Heart left ventricle (tissue), 16 donors: ENCODE data around the gene TRIM22. TPM values are rescaled to one million over a fixed set of nuclear protein-coding genes. Genes with fewer than 3 reads are reported as not detected.
A peak's percentile ranks its signal among the peaks of the same experiment; 100 is the strongest.

Experiments used
- ATAC-seq, 4 donors: fragments of 200-7000 bp; cut with Tn5 transposase; one replicate each; pipeline ENCODE4 v1.9.1; 2020 to 2022; ENCODE audit warnings: moderate library complexity in 4 of 4, mild to moderate bottlenecking in 3 of 4, moderate number of reproducible peaks in 1 of 4
- DNase-seq, 5 donors: peaks; one replicate each; pipeline ENCODE4 v3.0.0-alpha.2; 2020
- H3K27ac ChIP-seq, 12 donors: fragments of 200-600 bp; sonication (generic) in 4 of 12; one replicate each; pipeline versions ENCODE4 v1.5.0 to v1.8.0; 2016 to 2022; ENCODE audit warnings: mild to moderate bottlenecking in 2 of 12
- H3K27me3 ChIP-seq, 9 donors: fragments of 200-600 bp; sonication (generic) in 2 of 9; one replicate each; pipeline versions ENCODE4 v1.5.1 to v1.8.0; 2016 to 2022; ENCODE audit warnings: mild to moderate bottlenecking in 3 of 9
- H3K36me3 ChIP-seq, 9 donors: fragments of 200-600 bp; sonication (generic) in 2 of 9; one replicate each; pipeline versions ENCODE4 v1.5.0 to v1.8.0; 2018 to 2022; ENCODE audit warnings: mild to moderate bottlenecking in 2 of 9
- H3K4me1 ChIP-seq, 12 donors: fragments of 200-600 bp; sonication (generic) in 4 of 12; one replicate each; pipeline versions ENCODE4 v1.5.0 to v1.8.0; 2016 to 2022; ENCODE audit warnings: mild to moderate bottlenecking in 3 of 12
- H3K4me3 ChIP-seq, 12 donors: fragments of 200-600 bp; sonication (generic) in 4 of 12; one replicate each; pipeline versions ENCODE4 v1.5.0 to v1.8.0; 2017 to 2022; ENCODE audit warnings: mild to moderate bottlenecking in 9 of 12, moderate library complexity in 4 of 12
- H3K9me3 ChIP-seq, 12 donors: fragments of 200-600 bp; sonication (generic) in 4 of 12; one replicate each; pipeline versions ENCODE4 v1.5.0 to v1.8.0; 2016 to 2022; ENCODE audit warnings: mild to moderate bottlenecking in 1 of 12
- CTCF ChIP-seq, 12 donors: fragments of 200-600 bp; sonication (generic) in 4 of 12; IDR thresholded peaks; one replicate each; pipeline versions ENCODE4 v1.5.0 to v1.8.0; 2018 to 2022; ENCODE audit warnings: antibody characterized with exemption in 12 of 12, mild to moderate bottlenecking in 5 of 12
- POLR2A ChIP-seq, 2 donors: fragments of 450-650 bp; IDR thresholded peaks; one replicate each; pipeline ENCODE4 v1.6.1; 2017; ENCODE audit warnings: antibody characterized with exemption in 2 of 2, mild to moderate bottlenecking in 2 of 2, moderate library complexity in 2 of 2
- WGBS, 4 donors: extraction: QIAGEN DNeasy Blood & Tissue Kit in 2 of 4; methylation state at CpG; one replicate each; pipeline versions ENCODE4 v1.1.5 to v1.1.7; 2013 to 2018; 5-methylcytosine and 5-hydroxymethylcytosine counted together
- intact Hi-C, 10 donors: fragments of 100-400 bp; cut with DNase I; formaldehyde crosslinking; loops; one replicate each; pipeline versions ENCODE4 v1.11.1 to v1.14.2; 2022
- polyA plus RNA-seq, 2 donors: library from polyadenylated mRNA; stranded (reverse); fragments of 200-250 nt; gene quantifications; one replicate each; pipeline ENCODE4 v1.2.3, GENCODE V29; 2013
- total RNA-seq, 9 donors: library from RNA; depleted of rRNA in 2 of 9; stranded (reverse); fragments of >200 nt in 2 of 9; fragmentation: NEBNext Ultra II Directional in 3 of 9; extraction: Animal tissue kit (Norgen Biotek cat#: 25700) in 3 of 9; gene quantifications; one replicate each; pipeline versions ENCODE4 v1.1.0 to v1.2.4, GENCODE V29; 2016 to 2023
- donor health status: ischemic (EF 13 %, LVEDD 7.1; RV severe dilation, severe dysfunction).
- donor health status: healthy with polysubstance abuse.
- donor health status: DM: no; HTN: yes; CAD: no.
- donor health status: DM: no; HTN: no; CAD: no.
- donor health status: ischemic (EF 25% LVEDD 6.9; RV normal size, moderate dysfunction).
- donor health status: ischemic (EF 25% LVEDD 5.7; RV mildly dilated, moderate dysfunction).
- donor health status: healthy.
- donor health status: DM: yes; HTN: yes; CAD: no.
- donor health status: ischemic (EF 35%, LVEDD 5.7; RV mildly dilated, moderate dysfunction).
- donor health status: nonischemic (EF 11% LVEDD 7.7; RV severe dilation, severe dysfunction).
- donor health status: DM: yes; HTN: yes; CAD: no.
- donor health status: PGD.
- donor health status: ischemic (EF 29% LVEDD 5.4; RV normal size, mild dysfunction).
- donor health status: nonischemic (EF 23%, LVEDD 6.1; RV moderate dilation, normal function).

Gene TRIM22
- total and polyA plus RNA-seq, 11 donors: 9.2 to 83.0 (median 12.7) TPM

GRCh38 chr11:5695580-5695979 is 6.0 kb downstream of the TRIM22 start:
- TF ChIP-seq POLR2A (IDR thresholded peaks at IDR 0.05) (no peak), CTCF (IDR thresholded peaks at IDR 0.05) (no peak)

GRCh38 chr11:5696210-5696609 is 6.6 kb downstream of the TRIM22 start:
- Histone ChIP-seq H3K4me3 (no peak overlapping the region), H3K27me3 (no peaks in the 10 kb centered on the region), H3K9me3 (no peaks in the 10 kb centered on the region), H3K4me1 (peaks cover 0 to 42% (median 8%) of the 10 kb centered on the region in 12 donors), H3K27ac (no peak overlapping the region), H3K36me3 (peaks cover 0 to 75% (median 36%) of the 10 kb centered on the region in 9 donors)
- ATAC-seq (no peak), DNase-seq (no peak)
- intact Hi-C loops: loop anchor here in 1 of 10 donors (10.0 kb wide), 1 partner anchor 71 kb away; the partner anchor contains the start of gene TRIM34
- WGBS, 4 donors: 31 to 53% (median 38%) methylated on average over 2 of the region's 2 CpGs
- TF ChIP-seq CTCF (IDR thresholded peaks at IDR 0.05) (no peak), POLR2A (IDR thresholded peaks at IDR 0.05) (no peak)

More at GRCh38 chr11:5695580-5695979, 6.0 kb downstream of the TRIM22 start:
- 73 to 85% (median 78%) methylated on average over 1 of the region's 1 CpG for WGBS, 4 donors
- ATAC-seq (no peak), DNase-seq (no peak)
- H3K27ac ChIP-seq: no peak overlapping the region
- no peaks in the 10 kb centered on the region for H3K9me3 ChIP-seq
- peaks cover 0 to 68% (median 33%) of the 10 kb centered on the region in 9 donors for H3K36me3 ChIP-seq
- no peak overlapping the region for H3K4me3 ChIP-seq
- no peaks in the 10 kb centered on the region for H3K27me3 ChIP-seq
- H3K4me1 ChIP-seq: peaks cover 0 to 42% (median 8%) of the 10 kb centered on the region in 12 donors
- intact Hi-C loops: loop anchor here in 1 of 10 donors (10.0 kb wide), 1 partner anchor 71 kb away; the partner anchor contains the start of gene TRIM34

GRCh38 chr11:5698281-5698680 is 8.7 kb downstream of the TRIM22 start:
- H3K36me3 ChIP-seq: peaks cover 0 to 90% (median 52%) of the 10 kb centered on the region in 9 donors
- H3K4me3 ChIP-seq: no peak overlapping the region
- ATAC-seq: no peak
- no peaks in the 10 kb centered on the region for H3K9me3 ChIP-seq
- H3K4me1 ChIP-seq: peaks cover 0 to 28% (median 4%) of the 10 kb centered on the region in 12 donors
- intact Hi-C loops: loop anchor here in 1 of 10 donors (10.0 kb wide), 1 partner anchor 73 kb away; the partner anchor contains the start of gene TRIM34
- H3K27me3 ChIP-seq: no peaks in the 10 kb centered on the region
- no peak for TF ChIP-seq CTCF (IDR thresholded peaks at IDR 0.05)
- TF ChIP-seq POLR2A (IDR thresholded peaks at IDR 0.05): no peak
- WGBS, 4 donors: 91 to 95% (median 93%) methylated on average over 7 of the region's 7 CpGs
- H3K27ac ChIP-seq: no peak overlapping the region
- DNase-seq: no peak

GRCh38 chr11:5700421-5701054 is 10.9 kb downstream of the TRIM22 start:
- no peak for ATAC-seq
- intact Hi-C loops: loop anchor here in 1 of 10 donors (10.0 kb wide), 1 partner anchor 106 kb away; the partner anchor contains the start of gene TRIM6
- Histone ChIP-seq H3K4me3 (peak overlapping the region in 1 of 12 donors; percentile 32), H3K27me3 (no peaks in the 10 kb centered on the region), H3K4me1 (peaks cover 0 to 10% (median under 1%) of the 10 kb centered on the region in 12 donors), H3K36me3 (peaks cover 0 to 94% (median 67%) of the 10 kb centered on the region in 9 donors), H3K9me3 (no peaks in the 10 kb centered on the region), H3K27ac (peak overlapping the region in 1 of 12 donors; percentile 51)
- 81 to 87% (median 84%) methylated on average over 10 of the region's 10 CpGs for WGBS, 4 donors
- no peak for DNase-seq
- TF ChIP-seq POLR2A (IDR thresholded peaks at IDR 0.05): no peak
- no peak for TF ChIP-seq CTCF (IDR thresholded peaks at IDR 0.05)
